Left colon (tissue), 2 donors: ENCODE measurements around the gene RNF14. TPM values are rescaled to one million over a fixed set of nuclear protein-coding genes. Genes with fewer than 3 reads are reported as not detected.
"Not testable (repeated sequence)": the region's sequence is repeated elsewhere in the genome, so short reads cannot be mapped to it uniquely, and the experiment has no call there.

ENCODE experiments used
- ATAC-seq: fragments of 200-7000 bp; cut with Tn5 transposase; one replicate; pipeline ENCODE4 v1.9.1; 2020; ENCODE audit warnings: mild to moderate bottlenecking, moderate library complexity
- DNase-seq, 2 donors: peaks; one replicate each; pipeline ENCODE4 v3.0.0-alpha.2; 2020
- intact Hi-C, 2 donors: fragments of 100-400 bp; cut with DNase I in 1 of 2; cut with micrococcal nuclease in 1 of 2; formaldehyde crosslinking; loops; one replicate each; pipeline versions ENCODE4 v1.11.2 to v1.14.0; 2022; cut with DNase I, micrococcal nuclease
- total RNA-seq, 2 donors: library from RNA; stranded (reverse); fragmentation: NEBNext Ultra II Directional; extraction: Animal tissue kit (Norgen Biotek cat#: 25700); gene quantifications; one replicate each; pipeline ENCODE4 v1.2.1, GENCODE V29; 2021
- donor health status: DM: no; HTN: no; CAD: no.
- donor health status: DM: yes; HTN: yes; CAD: no.

RNF14 gene
- total RNA-seq, 2 donors from 2014 or later, result 69.3 to 72.0 TPM

DNA sequence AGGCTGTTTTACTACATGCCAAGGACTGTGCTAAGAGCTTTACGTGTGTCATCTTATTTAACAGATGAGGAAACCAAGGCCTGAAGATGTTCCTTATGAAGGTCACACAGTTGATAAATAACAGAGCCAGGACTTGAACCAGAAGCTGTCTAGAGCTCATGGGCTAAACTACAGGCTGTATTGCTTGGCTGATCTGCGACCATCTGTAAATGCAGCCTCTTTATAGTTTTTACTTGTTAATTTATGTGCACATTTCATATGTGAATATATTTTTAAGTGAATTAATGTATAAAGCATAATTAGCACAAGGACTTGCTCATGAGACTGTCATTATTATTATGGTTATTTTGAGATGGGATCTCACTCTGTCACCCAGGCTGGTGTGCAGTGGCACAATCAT lies 63.2 kb downstream of the RNF14 start:
- intact Hi-C loops, result no loop called here
- DNase-seq (no peak), ATAC-seq (no peak)

DNA sequence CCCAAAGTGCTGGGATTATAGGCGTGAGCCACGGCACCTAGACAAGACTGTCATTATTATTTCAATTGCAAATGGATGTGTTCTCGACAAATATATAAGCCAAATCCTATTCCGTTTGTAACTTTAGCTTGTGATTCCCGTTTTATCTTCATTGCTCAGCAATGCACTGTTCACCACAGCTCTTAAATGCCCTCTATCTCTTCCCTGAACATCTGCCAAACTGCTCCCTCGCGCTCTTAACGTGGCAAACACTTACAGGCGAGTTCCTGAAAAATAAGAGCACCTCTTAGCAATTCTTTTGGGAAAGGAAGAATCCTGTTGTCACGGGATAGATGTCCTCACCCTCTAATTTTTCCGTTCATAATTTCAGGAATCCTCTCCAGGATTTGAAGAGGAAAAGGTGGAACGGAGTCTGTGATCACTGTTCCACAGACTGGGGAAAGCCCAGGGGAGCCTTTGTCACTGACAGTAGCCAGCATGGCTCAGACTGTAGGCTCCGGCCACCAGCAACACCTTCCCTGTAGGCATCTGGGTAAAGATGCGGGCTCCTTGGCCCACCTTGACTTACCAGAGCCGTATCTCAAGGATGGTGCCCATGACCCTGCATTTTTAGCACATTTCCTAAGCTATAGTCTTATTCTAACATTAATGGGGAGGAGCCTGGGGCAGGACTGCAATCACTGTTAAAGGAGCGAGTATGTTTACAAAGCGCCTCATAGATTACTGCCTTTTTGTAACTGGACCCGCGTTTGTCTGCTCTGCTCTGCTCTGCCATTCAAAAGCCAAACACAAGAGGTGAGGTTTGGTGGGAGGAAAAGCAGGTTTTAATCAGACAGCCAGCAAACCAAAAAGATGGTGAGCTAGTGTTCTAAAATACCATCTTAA lies 64.1 kb downstream of the RNF14 start:
- no peak for ATAC-seq
- intact Hi-C loops, result no loop called here
- no peak for DNase-seq

DNA sequence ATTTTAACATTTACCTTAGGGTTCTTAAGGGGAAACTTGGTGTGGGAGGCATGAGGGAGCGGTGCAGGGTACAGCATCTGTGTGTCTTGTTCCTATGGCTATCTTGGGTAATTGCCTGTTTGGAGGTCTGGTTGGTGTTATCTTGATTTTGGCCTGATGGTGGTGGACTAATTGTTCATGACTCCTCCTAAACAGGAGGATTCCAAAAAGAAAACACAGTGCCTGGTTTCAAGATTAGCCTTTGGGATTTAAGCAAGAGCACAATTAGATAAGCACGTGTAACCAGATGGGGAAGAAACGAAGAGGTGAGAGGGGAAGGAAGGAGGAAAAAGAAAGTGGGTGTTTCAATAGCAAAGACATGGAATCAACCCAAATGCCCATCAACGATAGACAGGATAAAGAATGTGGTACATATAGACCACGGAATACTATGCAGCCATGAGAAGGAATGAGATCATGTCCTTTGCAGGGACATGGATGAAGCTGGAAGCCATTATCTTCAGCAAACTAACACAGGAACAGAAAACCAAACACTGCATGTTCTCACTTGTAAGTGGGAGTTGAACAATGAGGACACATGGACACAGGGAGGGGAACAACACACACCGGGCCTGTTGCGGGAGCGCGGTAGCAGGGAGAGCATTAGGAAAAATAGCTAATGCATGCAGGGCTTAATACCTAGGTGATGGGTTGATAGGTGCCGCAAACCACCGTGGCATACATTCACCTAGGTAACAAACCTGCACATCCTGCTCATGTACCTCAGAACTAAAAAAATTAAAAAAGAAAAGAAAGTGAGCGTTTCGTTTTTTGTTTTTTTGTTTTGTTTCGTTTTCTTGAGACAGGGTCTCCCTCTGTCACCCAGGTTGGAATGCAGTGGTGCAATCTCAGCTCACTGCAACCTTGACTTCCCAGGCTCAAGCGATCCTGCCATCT lies 65.0 kb downstream of the RNF14 start:
- DNase-seq, ATAC-seq, intact Hi-C loops: not testable (repeated sequence)

- DNase-seq (no peak), ATAC-seq (no peak)
- intact Hi-C loops, result no loop called here
These were observed 66.1 kb downstream of the RNF14 start for GRCh38 chr5:142034994-142035393.

DNA sequence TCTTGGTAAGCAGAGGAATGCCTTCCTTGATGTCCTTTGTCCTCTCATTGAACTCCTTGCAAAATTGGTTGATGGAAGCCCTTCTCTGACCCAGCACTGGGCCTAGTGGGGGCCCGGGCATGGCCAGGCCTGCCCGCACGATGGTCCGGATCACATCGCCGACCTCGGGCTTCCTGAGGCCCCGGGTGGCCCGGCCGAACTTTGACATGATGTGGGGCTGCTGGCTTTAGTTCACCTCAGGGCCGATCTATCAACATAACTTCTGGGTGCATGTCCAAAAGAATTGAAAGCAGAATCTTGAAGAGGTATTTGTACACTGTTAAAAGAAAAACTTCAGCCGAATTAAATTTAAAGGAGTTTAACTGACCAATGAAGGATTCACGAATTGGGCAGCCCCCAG lies 68.0 kb downstream of the RNF14 start:
- no peak for ATAC-seq
- intact Hi-C loops, result no loop called here
- no peak for DNase-seq

DNA sequence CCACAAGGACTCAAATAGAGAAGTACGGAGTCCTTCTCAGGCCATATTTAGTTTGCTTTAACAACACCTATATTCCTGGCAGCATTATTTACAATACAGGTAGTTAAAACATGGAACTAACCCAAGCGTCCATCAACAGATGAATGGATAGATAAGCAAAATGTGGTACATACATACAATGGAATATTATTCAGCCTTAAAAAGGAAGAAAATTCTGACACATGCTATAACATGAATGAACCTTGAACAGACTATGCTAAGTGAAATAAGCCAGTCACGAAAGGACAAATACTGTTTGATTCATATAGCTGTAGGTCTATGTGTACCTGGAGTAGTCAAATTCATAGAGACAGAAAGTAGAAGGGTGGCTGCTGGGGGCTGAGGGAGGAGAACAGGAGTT lies 68.7 kb downstream of the RNF14 start:
- ATAC-seq, DNase-seq, intact Hi-C loops: not testable (repeated sequence)

GRCh38 chr5:142038735-142039134 lies 69.8 kb downstream of the RNF14 start:
- DNase-seq (no peak), ATAC-seq (no peak)
- intact Hi-C loops, result no loop called here

Other genes starting within 250 kb of the RNF14 start
- 100 to 1,000 TPM; 133 to 147 TPM for gene PCDH1, start 90.7 kb upstream of the RNF14 start, total RNA-seq
- gene DELE1, start 45.2 kb upstream of the RNF14 start, total RNA-seq, result 10 to 100 TPM; 77.8 to 99.1 TPM
- 1 to 10 TPM in 1 of 2 donors, under 1 TPM in 1; 0.95 to 2.1 TPM for gene PCDH12, start 10.9 kb upstream of the RNF14 start, total RNA-seq
- 10 to 100 TPM; 15.0 to 16.6 TPM for gene GNPDA1, start 43.9 kb downstream of the RNF14 start, total RNA-seq
- 10 to 100 TPM; 54.8 to 57.8 TPM for gene NDFIP1, start 139.7 kb downstream of the RNF14 start, total RNA-seq